GM11168 (cell line): Measurements from ENCODE around the gene CYP2A13.

Experiments
- in situ Hi-C: fragments of 300-500 bp; cut with MboI; formaldehyde crosslinking; loops from one replicate; pipeline ENCODE4 v1.12.0; 2022; ENCODE audit warnings: low sequenced_read_pairs; ENCODE audit not compliant: unreplicated experiment

CYP2A13 gene

GRCh38 chr19:41116261-41116660 lies 28.0 kb downstream of the CYP2A13 start:
- in situ Hi-C loops, result no loop called here

- in situ Hi-C loops, result loop anchor here (5.0 kb wide), 1 partner anchor 294 kb away; no protein-coding TSS in a partner anchor
These were observed 33.0 kb downstream of the CYP2A13 start for GRCh38 chr19:41120929-41121911.

DNA sequence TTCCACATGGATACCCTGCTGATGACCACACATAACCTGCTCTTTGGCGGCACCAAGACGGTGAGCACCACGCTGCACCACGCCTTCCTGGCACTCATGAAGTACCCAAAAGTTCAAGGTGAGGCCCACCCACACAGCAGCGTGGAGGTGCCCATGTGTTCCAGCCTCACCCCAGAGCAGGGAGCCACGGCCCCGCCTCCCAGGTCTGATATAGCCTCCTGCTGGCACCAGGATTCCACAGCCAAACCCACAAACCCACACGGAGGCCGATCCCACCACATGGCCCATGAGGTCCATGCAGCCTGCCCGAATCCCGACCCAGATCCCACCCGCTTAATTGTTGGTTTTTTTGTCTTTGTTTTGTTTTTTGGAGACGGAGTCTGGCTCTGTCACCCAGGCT lies 34.6 kb downstream of the CYP2A13 start:
- in situ Hi-C loops, result loop anchor here (5.0 kb wide), 1 partner anchor 296 kb away; no protein-coding TSS in a partner anchor

- in situ Hi-C loops, result loop anchor here (5.0 kb wide), 1 partner anchor 297 kb away; no protein-coding TSS in a partner anchor
These were observed 35.6 kb downstream of the CYP2A13 start for GRCh38 chr19:41123716-41124294.

- in situ Hi-C loops, result loop anchor here (25.0 kb wide), 1 partner anchor 464 kb away; no protein-coding TSS in a partner anchor
These were observed 38.5 kb downstream of the CYP2A13 start for GRCh38 chr19:41126765-41127203.

GRCh38 chr19:41127362-41127761 lies 39.1 kb downstream of the CYP2A13 start:
- in situ Hi-C loops, result loop anchor here (25.0 kb wide), 1 partner anchor 465 kb away; no protein-coding TSS in a partner anchor

DNA sequence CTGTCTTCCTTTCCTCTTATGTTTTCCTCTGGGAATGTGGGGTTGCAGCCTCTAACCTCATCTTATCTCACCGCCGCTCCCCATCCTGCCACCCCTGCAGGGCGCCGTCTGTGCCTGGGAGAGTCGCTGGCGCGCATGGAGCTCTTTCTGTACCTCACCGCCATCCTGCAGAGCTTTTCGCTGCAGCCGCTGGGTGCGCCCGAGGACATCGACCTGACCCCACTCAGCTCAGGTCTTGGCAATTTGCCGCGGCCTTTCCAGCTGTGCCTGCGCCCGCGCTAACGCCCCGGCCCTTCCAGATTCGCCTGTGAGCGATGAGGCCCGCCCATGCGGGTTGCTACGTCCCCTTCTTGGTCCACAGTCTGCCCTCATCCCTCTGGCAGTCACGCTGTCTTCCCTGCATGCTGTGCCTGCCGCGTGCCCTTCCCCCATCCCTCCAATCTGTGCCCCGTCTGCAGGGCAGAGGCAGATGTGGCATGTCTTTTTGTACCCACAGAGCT lies 39.6 kb downstream of the CYP2A13 start:
- in situ Hi-C loops, result loop anchor here (25.0 kb wide), 1 partner anchor 466 kb away; no protein-coding TSS in a partner anchor

- in situ Hi-C loops, result loop anchor here (25.0 kb wide), 1 partner anchor 466 kb away; no protein-coding TSS in a partner anchor
These were observed 40.4 kb downstream of the CYP2A13 start for GRCh38 chr19:41128692-41129091.

DNA sequence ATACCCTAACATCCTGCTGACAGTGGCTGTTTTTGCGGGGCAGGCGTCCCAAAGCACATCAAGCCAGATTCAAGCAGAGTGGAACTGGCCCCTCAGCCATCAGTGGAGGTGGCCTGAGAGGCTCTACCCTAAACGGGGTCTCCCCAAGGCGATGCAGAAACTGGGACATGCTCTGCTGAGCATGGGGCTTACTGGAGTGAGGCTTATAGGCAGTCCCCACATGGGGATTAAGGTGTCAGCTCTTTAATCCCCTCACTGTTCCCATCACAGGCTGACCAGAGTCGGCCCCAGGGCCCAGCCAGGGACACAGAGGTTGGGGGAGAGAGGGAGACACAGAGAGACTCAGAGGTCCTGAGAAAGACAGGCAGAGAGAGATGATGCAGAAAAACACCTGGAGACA lies 42.9 kb downstream of the CYP2A13 start:
- in situ Hi-C loops, result loop anchor here (25.0 kb wide), 1 partner anchor 469 kb away; no protein-coding TSS in a partner anchor

GRCh38 chr19:41133260-41133659 lies 45.0 kb downstream of the CYP2A13 start:
- in situ Hi-C loops, result loop anchor here (25.0 kb wide), 1 partner anchor 471 kb away; no protein-coding TSS in a partner anchor

DNA sequence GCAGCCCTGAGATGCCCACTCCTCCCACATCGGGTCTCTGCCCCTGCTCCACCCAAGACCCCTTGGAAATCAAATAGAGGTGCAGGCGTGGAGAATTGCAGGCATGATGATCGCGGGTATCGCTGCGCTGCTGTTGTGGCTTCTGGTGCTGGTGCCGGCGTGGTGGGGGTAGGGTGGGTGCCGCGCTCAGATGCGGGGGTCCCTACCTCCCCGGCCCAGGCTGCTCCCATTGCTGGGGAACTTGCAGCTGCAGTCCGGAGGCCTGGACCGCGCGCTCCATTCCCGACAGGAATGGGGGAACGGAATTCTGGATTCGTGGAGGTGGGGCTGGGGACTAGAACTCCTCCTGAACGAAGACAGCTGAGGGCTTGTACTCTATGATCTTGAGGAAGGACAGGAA lies 46.4 kb downstream of the CYP2A13 start:
- in situ Hi-C loops, result loop anchor here (25.0 kb wide), 1 partner anchor 472 kb away; no protein-coding TSS in a partner anchor

DNA sequence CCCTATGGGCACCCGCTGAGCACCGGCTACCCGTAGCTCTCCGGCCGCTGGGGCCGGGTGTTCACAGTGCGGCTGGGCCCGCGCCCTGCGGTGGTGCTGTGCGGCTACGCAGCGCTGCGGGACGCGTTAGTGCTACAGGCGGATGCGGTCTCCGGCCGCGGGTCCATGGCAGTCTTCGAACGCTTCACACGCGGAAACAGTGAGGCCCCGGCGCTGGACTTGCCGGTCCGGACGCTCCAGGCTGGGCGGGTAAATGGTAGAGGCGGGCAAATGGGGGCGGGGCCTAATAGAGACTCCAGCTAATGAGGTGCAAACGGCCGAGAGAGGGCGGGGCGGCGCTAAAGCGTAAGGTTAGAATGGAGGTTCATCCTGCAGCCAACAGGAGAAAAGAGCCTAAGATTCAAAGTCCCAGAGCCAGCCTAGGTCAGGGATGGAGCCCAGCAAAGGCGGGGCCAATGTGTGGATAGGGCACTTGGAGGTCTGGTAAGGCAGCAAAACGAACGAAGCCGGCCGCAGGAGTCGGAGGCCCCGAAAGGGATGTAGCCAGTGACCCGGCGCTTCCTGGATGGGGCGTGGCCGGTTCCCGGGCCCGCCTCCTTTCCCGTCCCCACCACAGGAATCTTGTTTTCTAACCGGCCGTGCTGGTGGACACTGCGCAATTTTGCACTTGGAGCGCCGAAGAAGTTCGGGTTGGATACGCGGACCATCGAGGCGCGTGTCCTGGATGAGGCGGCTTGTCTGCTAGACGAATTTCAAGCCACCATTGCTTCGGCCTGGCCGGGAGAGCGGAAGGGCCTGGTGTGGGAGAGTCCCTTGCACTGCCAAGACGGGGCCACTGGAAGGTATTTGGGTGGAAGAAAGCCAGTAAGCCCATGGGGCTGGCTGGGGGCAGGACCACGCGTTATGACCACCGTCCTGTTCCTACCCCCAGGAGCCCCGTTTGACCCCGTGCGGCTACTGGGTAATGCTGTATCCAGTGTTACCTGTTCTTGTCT lies 47.4 kb downstream of the CYP2A13 start:
- in situ Hi-C loops, result loop anchor here (25.0 kb wide), 1 partner anchor 473 kb away; no protein-coding TSS in a partner anchor

GRCh38 chr19:41136636-41137455 lies 48.6 kb downstream of the CYP2A13 start:
- in situ Hi-C loops, result loop anchor here (25.0 kb wide), 1 partner anchor 475 kb away; no protein-coding TSS in a partner anchor

DNA sequence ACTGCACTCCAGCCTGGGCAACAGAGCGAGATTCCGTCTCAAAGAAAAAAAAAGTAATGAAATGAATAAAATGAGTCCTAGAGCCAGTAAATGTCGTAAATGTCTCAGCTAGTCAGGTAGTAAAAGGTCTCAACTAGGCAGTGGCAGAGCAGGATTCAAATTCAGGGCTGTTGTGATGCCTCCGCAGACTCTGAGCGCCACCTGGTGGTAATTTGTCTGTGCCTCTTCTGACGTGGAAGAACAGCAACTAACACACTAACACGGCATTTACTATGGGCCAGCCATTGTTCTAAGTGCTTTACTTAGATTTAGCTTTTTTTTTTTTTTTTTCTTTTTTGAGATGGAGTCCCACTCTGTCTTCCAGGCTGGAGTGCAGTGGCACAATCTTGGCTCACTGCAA lies 56.2 kb downstream of the CYP2A13 start:
- in situ Hi-C loops, result loop anchor here (10.0 to 25.0 kb wide), 2 partner anchors 170 to 482 kb away; no protein-coding TSS in a partner anchor
